OCI-LY3 (cell line): ENCODE data around the gene BLOC1S4.
"Not testable (repeated sequence)": the region's sequence is repeated elsewhere in the genome, so short reads cannot be mapped to it uniquely, and the experiment has no call there.

Experiments used
- EZH2phosphoT487 ChIP-seq: fragments of 200-600 bp; shearing (Covaris generic); IDR thresholded peaks from 2 replicates; pipeline ENCODE4 v1.6.1; 2018; ENCODE audit warnings: antibody characterized with exemption, mixed run types, low read depth
- TF ChIP-seq, protein P1 (sequence below): fragments of 200-600, 300-600 bp; sonication (generic); IDR thresholded peaks from 2 replicates; pipeline ENCODE4 v1.5.1; 2014; ENCODE audit warnings: antibody characterized with exemption, low read length, low read depth

DNA sequence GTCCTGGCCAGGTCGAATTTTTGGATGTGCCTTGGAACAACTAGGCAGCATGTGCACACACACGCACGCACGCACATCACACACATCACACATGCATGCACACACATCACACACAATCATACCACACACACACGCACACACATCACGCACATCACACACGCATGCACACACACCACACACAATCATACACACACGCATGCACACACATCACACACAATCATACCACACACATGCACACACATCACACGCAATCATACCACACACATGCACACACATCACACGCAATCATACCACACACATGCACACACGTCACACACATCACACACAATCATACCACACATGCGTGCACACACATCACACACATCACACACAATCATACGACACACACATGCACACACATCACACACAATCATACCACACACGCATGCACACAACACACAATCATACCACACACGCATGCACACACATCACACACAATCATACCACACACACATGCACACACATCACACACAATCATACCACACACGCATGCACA is 9.5 kb downstream of the BLOC1S4 start:
- TF ChIP-seq, protein P1, sequence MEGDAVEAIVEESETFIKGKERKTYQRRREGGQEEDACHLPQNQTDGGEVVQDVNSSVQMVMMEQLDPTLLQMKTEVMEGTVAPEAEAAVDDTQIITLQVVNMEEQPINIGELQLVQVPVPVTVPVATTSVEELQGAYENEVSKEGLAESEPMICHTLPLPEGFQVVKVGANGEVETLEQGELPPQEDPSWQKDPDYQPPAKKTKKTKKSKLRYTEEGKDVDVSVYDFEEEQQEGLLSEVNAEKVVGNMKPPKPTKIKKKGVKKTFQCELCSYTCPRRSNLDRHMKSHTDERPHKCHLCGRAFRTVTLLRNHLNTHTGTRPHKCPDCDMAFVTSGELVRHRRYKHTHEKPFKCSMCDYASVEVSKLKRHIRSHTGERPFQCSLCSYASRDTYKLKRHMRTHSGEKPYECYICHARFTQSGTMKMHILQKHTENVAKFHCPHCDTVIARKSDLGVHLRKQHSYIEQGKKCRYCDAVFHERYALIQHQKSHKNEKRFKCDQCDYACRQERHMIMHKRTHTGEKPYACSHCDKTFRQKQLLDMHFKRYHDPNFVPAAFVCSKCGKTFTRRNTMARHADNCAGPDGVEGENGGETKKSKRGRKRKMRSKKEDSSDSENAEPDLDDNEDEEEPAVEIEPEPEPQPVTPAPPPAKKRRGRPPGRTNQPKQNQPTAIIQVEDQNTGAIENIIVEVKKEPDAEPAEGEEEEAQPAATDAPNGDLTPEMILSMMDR: not testable (repeated sequence)
- TF ChIP-seq EZH2phosphoT487: not testable (repeated sequence)
